Measurements from ENCODE around the gene GPR45. TPM values are rescaled to one million over a fixed set of nuclear protein-coding genes. Genes with fewer than 3 reads are reported as not detected.

The GPR45 gene
- total RNA-seq, 1 experiment from 2014 or later: not detected

DNA sequence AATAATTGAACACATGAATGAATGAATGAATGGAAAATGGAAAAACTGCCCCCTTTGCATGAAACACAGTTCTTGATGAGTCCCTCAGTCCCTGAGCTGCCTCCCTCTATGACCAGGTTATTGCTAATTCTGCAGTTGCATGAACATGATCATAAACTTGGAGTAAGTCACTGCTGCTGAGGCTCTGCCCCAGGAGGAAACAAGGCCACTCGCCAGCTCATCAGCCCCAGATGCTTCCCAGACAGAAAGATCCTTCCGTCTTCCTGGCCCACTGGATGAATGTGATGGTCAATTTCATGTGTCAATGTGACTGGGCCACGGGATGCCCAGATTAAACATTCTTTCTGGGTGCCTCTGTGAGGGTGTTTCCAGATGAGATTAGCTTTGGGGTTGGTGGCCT is 16.4 kb downstream of the GPR45 start:
- Histone ChIP-seq H3K4me3 (ENCODE audit: low read length) (no peak overlapping the region), H3K4me1 (ENCODE audit: low read length) (peaks cover 21% of the 10 kb centered on the region), H4K20me1 (ENCODE audit: insufficient read depth, low read depth, low read length) (no peaks in the 10 kb centered on the region), H3K9me3 (ENCODE audit: low read length) (no peaks in the 10 kb centered on the region), H3K27me3 (ENCODE audit: low read length) (no peaks in the 10 kb centered on the region), H3K9ac (ENCODE audit: low read length) (no peak overlapping the region), H3K27ac (ENCODE audit: low read length) (no peak overlapping the region), H3K4me2 (ENCODE audit: low read depth, low read length, poor library complexity, severe bottlenecking) (no peak overlapping the region), H2AFZ (ENCODE audit: low read length) (no peak overlapping the region), H3K36me3 (ENCODE audit: insufficient read depth, low read length) (no peaks in the 10 kb centered on the region), H3K79me2 (ENCODE audit: low read length) (0 out of 2 replicates have a peak, but pooled peaks cover 2% of the 10 kb centered on the region), H3K9me2 (replicated peaks; ENCODE audit: insufficient read depth, low read length) (no peaks in the 10 kb centered on the region)
- DNase-seq: no peak

DNA sequence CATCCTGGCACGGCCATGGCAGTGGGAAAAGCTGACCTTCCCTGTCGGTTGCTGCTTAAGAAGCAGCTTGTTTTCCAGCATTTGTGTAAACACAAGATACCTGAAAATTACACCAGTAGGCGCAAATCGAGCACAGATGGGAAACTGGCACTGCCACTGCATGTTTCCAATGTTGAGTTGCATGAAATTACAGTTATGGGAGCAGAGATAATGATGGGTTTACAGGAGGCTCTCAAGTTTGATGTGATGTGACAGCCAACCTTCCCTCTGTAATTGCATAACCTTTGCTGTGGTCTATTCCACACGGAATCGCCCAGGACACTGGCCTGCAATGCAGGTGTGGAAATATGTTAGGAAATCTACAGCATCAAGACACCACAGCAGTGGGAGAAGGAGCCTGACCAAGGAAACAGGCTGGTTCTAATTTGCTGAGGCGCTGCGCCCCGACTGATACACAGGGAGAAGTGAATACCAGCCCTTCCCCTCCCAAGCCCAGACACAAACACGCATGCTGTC is 17.4 kb downstream of the GPR45 start:
- Histone ChIP-seq H3K27me3 (ENCODE audit: low read length) (no peaks in the 10 kb centered on the region), H3K9me2 (replicated peaks; ENCODE audit: insufficient read depth, low read length) (no peaks in the 10 kb centered on the region), H3K4me2 (ENCODE audit: low read depth, low read length, poor library complexity, severe bottlenecking) (no peak overlapping the region), H3K4me1 (ENCODE audit: low read length) (peaks cover 21% of the 10 kb centered on the region), H3K9ac (ENCODE audit: low read length) (no peak overlapping the region), H4K20me1 (ENCODE audit: insufficient read depth, low read depth, low read length) (no peaks in the 10 kb centered on the region), H3K9me3 (ENCODE audit: low read length) (no peaks in the 10 kb centered on the region), H2AFZ (ENCODE audit: low read length) (no peak overlapping the region), H3K79me2 (ENCODE audit: low read length) (0 out of 2 replicates have a peak, but pooled peaks cover 2% of the 10 kb centered on the region), H3K36me3 (ENCODE audit: insufficient read depth, low read length) (no peaks in the 10 kb centered on the region), H3K27ac (ENCODE audit: low read length) (no peak overlapping the region), H3K4me3 (ENCODE audit: low read length) (no peak overlapping the region)
- no peak for DNase-seq

DNA sequence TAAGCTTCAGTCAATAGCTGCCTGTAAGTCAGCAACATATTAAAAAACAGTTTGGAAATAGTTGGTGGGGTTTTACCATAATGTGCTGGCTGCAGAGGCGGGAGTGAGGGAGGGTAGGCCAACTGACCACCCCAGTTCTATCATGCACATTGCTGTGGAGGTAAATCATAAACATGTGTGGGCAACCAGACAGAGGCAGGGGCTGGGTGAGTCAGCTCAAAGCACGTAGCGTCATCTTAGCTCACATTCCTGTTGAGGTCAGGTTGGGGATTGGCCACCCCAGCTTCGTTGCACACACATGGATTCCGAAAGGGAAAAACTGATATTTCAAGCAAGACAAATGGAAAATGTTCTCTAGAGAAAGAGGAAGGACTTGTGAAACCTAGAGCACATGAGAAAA is 19.5 kb downstream of the GPR45 start:
- H3K36me3 ChIP-seq (ENCODE audit: insufficient read depth, low read length): no peaks in the 10 kb centered on the region
- H3K79me2 ChIP-seq (ENCODE audit: low read length): 0 out of 2 replicates have a peak, but pooled peaks cover 2% of the 10 kb centered on the region
- H3K4me2 ChIP-seq (ENCODE audit: low read depth, low read length, poor library complexity, severe bottlenecking): no peak overlapping the region

DNA sequence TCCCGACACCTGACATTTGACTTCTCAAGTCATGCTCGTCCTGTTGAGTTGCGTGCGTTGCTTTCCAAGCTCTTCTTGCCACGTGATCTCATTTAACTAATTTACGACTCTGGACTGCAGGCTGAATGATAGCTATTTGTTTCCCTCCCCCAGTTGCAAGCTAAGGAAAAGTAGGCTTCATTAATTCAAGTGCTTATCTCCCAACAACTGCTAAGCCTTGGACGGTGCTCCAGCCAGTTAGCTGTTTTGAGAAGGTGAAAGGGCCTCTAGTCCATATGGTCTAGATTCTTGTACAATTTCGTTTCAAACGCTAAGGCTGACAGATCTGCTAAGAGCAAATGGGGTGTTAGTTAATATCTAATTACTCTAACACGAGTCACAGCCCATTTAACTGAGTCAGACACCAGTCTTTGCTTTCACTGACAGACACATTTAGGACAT is 21.1 kb downstream of the GPR45 start:
- H3K9ac ChIP-seq (ENCODE audit: low read length): no peak overlapping the region
- no peaks in the 10 kb centered on the region for H3K79me2 ChIP-seq (ENCODE audit: low read length)
- H3K9me2 ChIP-seq (replicated peaks; ENCODE audit: insufficient read depth, low read length): no peaks in the 10 kb centered on the region
- H3K4me3 ChIP-seq (ENCODE audit: low read length): no peak overlapping the region
- H2AFZ ChIP-seq (ENCODE audit: low read length): no peak overlapping the region
- H3K9me3 ChIP-seq (ENCODE audit: low read length): no peaks in the 10 kb centered on the region
- no peak overlapping the region for H3K27ac ChIP-seq (ENCODE audit: low read length)
- H3K27me3 ChIP-seq (ENCODE audit: low read length): no peaks in the 10 kb centered on the region
- H4K20me1 ChIP-seq (ENCODE audit: insufficient read depth, low read depth, low read length): no peaks in the 10 kb centered on the region
- H3K4me2 ChIP-seq (ENCODE audit: low read depth, low read length, poor library complexity, severe bottlenecking): no peak overlapping the region
- no peak for DNase-seq
- peaks cover 4% of the 10 kb centered on the region; the same call in 1 of the 2 replicates for H3K4me1 ChIP-seq (ENCODE audit: low read length)
- peaks cover under 1% of the 10 kb centered on the region; the same call in 1 of the 2 replicates for H3K36me3 ChIP-seq (ENCODE audit: insufficient read depth, low read length)

More for the DNA sequence above, 19.5 kb downstream of the GPR45 start:
- Histone ChIP-seq H3K27ac (ENCODE audit: low read length) (no peak overlapping the region), H3K9ac (ENCODE audit: low read length) (no peak overlapping the region), H3K27me3 (ENCODE audit: low read length) (no peaks in the 10 kb centered on the region), H3K9me2 (replicated peaks; ENCODE audit: insufficient read depth, low read length) (no peaks in the 10 kb centered on the region), H3K9me3 (ENCODE audit: low read length) (no peaks in the 10 kb centered on the region), H3K4me1 (ENCODE audit: low read length) (peaks cover 15% of the 10 kb centered on the region), H2AFZ (ENCODE audit: low read length) (no peak overlapping the region), H4K20me1 (ENCODE audit: insufficient read depth, low read depth, low read length) (no peaks in the 10 kb centered on the region), H3K4me3 (ENCODE audit: low read length) (no peak overlapping the region)
- no peak for DNase-seq

DNA sequence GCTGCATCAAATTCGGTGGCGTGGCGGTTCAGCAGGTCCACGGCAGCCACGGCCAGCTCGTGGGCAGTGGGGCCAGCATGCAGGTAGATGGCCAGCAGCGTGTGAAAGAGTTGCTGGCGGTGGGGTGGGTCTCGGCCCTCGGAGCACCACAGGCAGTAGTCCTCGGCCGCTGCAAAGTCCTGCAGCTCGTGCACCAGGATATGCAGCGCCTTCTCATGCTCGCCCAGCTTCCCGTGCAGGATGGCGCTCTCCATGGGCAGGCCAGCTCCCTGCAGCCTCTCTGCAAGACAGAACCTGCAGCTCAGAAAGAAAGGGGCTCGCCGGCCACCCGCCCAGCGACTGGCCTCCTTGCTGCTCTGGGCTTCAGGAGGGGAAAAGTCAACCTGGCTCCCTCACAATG is 27.9 kb downstream of the GPR45 start:
- Histone ChIP-seq H3K4me3 (ENCODE audit: low read length) (no peak overlapping the region), H3K27me3 (ENCODE audit: low read length) (no peaks in the 10 kb centered on the region), H3K9ac (ENCODE audit: low read length) (no peak overlapping the region), H3K36me3 (ENCODE audit: insufficient read depth, low read length) (peaks cover 40% of the 10 kb centered on the region; the same call in 1 of the 2 replicates), H3K4me1 (ENCODE audit: low read length) (no peaks in the 10 kb centered on the region), H3K79me2 (ENCODE audit: low read length) (no peaks in the 10 kb centered on the region), H4K20me1 (ENCODE audit: insufficient read depth, low read depth, low read length) (0 out of 2 replicates have a peak, but pooled peaks cover 4% of the 10 kb centered on the region), H3K9me3 (ENCODE audit: low read length) (no peaks in the 10 kb centered on the region), H3K9me2 (replicated peaks; ENCODE audit: insufficient read depth, low read length) (no peaks in the 10 kb centered on the region), H3K4me2 (ENCODE audit: low read depth, low read length, poor library complexity, severe bottlenecking) (no peak overlapping the region), H2AFZ (ENCODE audit: low read length) (no peak overlapping the region), H3K27ac (ENCODE audit: low read length) (no peak overlapping the region)
- no peak for DNase-seq

DNA sequence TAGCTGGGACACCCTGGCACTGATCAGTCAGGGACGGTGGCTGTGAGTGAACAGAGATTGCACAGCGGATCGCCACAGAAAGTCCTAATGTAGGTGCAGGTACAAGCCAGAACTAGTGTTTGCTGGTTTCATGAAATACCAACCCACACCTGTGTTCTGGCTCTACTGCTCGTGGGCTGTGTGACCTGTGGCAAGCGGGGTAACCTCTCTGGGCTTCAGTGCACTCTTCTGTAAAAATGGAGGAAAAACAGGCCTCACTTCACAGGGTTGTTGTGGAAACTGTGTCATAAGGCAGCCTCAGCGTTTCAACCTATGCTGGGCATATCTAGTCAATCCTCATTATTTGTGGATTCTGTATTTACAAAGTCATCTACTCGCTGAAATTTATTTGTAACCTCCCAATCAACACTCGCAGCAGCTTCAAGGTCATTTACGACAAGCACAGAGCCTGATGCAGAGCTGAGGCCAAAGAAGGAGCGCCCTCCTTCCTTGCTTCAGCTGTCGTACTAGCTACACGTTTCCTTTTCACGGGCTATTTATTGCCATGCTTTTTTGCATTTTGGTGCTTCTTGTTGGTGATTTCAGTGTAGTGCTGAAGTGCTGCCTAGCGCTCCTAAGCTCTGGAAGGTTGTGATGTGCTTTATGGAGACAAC is 30.0 kb downstream of the GPR45 start:
- H3K4me3 ChIP-seq (ENCODE audit: low read length): no peak overlapping the region
- 0 out of 2 replicates have a peak, but pooled peaks cover 8% of the 10 kb centered on the region for H4K20me1 ChIP-seq (ENCODE audit: insufficient read depth, low read depth, low read length)
- DNase-seq: no peak
- H2AFZ ChIP-seq (ENCODE audit: low read length): no peak overlapping the region
- H3K79me2 ChIP-seq (ENCODE audit: low read length): no peaks in the 10 kb centered on the region
- no peaks in the 10 kb centered on the region for H3K4me1 ChIP-seq (ENCODE audit: low read length)
- peaks cover 55% of the 10 kb centered on the region; the same call in 1 of the 2 replicates for H3K36me3 ChIP-seq (ENCODE audit: insufficient read depth, low read length)
- no peak overlapping the region for H3K4me2 ChIP-seq (ENCODE audit: low read depth, low read length, poor library complexity, severe bottlenecking)
- H3K27ac ChIP-seq (ENCODE audit: low read length): no peak overlapping the region
- no peaks in the 10 kb centered on the region for H3K9me3 ChIP-seq (ENCODE audit: low read length)
- no peaks in the 10 kb centered on the region for H3K27me3 ChIP-seq (ENCODE audit: low read length)
- no peaks in the 10 kb centered on the region for H3K9me2 ChIP-seq (replicated peaks; ENCODE audit: insufficient read depth, low read length)
- H3K9ac ChIP-seq (ENCODE audit: low read length): no peak overlapping the region

DNA sequence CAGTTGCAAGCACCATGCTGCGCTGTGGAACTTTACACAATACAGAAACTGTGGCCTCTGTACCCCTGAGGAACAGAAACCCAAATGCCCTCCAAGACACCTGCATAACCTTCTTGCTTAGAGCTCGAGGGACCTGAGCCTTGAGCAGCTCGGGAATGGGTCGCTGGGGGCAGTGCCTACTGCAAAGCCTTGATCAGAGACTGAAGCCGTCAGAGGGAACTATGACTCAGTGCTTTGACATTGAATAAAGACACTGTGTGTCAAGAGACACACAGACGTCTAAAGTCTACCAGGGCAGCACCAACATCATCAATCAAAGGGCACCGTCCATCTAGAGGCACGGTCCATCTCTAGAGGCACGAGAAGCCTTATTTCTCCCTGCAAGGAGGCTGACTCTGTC is 30.6 kb downstream of the GPR45 start:
- H3K4me3 ChIP-seq (ENCODE audit: low read length): no peak overlapping the region
- H3K36me3 ChIP-seq (ENCODE audit: insufficient read depth, low read length): peaks cover 61% of the 10 kb centered on the region; the same call in 1 of the 2 replicates
- H3K9ac ChIP-seq (ENCODE audit: low read length): no peak overlapping the region
- H3K4me1 ChIP-seq (ENCODE audit: low read length): no peaks in the 10 kb centered on the region
- no peaks in the 10 kb centered on the region for H3K79me2 ChIP-seq (ENCODE audit: low read length)
- H3K27ac ChIP-seq (ENCODE audit: low read length): no peak overlapping the region
- 0 out of 2 replicates have a peak, but pooled peaks cover 8% of the 10 kb centered on the region for H4K20me1 ChIP-seq (ENCODE audit: insufficient read depth, low read depth, low read length)
- no peak for DNase-seq
- H2AFZ ChIP-seq (ENCODE audit: low read length): no peak overlapping the region
- no peaks in the 10 kb centered on the region for H3K27me3 ChIP-seq (ENCODE audit: low read length)
- H3K4me2 ChIP-seq (ENCODE audit: low read depth, low read length, poor library complexity, severe bottlenecking): no peak overlapping the region
- no peaks in the 10 kb centered on the region for H3K9me3 ChIP-seq (ENCODE audit: low read length)
- no peaks in the 10 kb centered on the region for H3K9me2 ChIP-seq (replicated peaks; ENCODE audit: insufficient read depth, low read length)

DNA sequence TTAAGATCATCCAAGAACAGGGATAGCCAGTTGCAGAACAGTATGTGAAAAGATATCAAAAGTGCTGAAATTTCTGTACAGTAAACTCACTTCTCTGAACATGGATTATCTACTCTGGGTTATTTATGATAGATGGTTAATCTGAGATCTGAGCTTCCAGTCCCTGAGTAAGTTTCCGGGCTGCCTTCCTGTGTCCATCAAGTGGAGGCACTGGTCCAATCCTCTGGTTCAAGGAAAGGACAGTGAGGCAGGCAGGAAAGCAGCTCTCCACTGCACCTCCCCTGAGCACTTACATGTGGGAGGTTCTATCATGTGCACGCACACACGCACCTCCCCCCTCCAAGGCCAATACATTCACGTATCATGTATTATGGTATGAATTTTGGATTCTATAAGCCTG is 32.5 kb downstream of the GPR45 start:
- H3K4me3 ChIP-seq (ENCODE audit: low read length): no peak overlapping the region

More for the DNA sequence above, 32.5 kb downstream of the GPR45 start:
- Histone ChIP-seq H3K4me2 (ENCODE audit: low read depth, low read length, poor library complexity, severe bottlenecking) (no peak overlapping the region), H3K79me2 (ENCODE audit: low read length) (peaks cover 8% of the 10 kb centered on the region), H4K20me1 (ENCODE audit: insufficient read depth, low read depth, low read length) (0 out of 2 replicates have a peak, but pooled peaks cover 8% of the 10 kb centered on the region), H3K27ac (ENCODE audit: low read length) (no peak overlapping the region), H2AFZ (ENCODE audit: low read length) (no peak overlapping the region), H3K9me3 (ENCODE audit: low read length) (no peaks in the 10 kb centered on the region), H3K9me2 (replicated peaks; ENCODE audit: insufficient read depth, low read length) (no peaks in the 10 kb centered on the region), H3K4me1 (ENCODE audit: low read length) (no peaks in the 10 kb centered on the region), H3K9ac (ENCODE audit: low read length) (no peak overlapping the region), H3K36me3 (ENCODE audit: insufficient read depth, low read length) (peaks cover 50% of the 10 kb centered on the region; the same call in 1 of the 2 replicates), H3K27me3 (ENCODE audit: low read length) (no peaks in the 10 kb centered on the region)
- DNase-seq: no peak
